Fibroblast of pulmonary artery (primary cell): ENCODE measurements around the gene AK1.
"Not testable (repeated sequence)": the region's sequence is repeated elsewhere in the genome, so short reads cannot be mapped to it uniquely, and the experiment has no call there.

Source experiments
- DNase-seq: peaks from one replicate; pipeline ENCODE4 v3.0.0-alpha.2; 2010; ENCODE audit warnings: low read depth
- H3K4me3 ChIP-seq: replicated peaks from 2 replicates; pipeline ENCODE4 v1.5.1; 2011; ENCODE audit warnings: low read depth, mild to moderate bottlenecking, control low read depth, low read length, moderate library complexity
- CTCF ChIP-seq: IDR thresholded peaks from 2 replicates; pipeline ENCODE4 v1.5.1; 2011; ENCODE audit warnings: mild to moderate bottlenecking, control low read depth, low read length, inconsistent platforms; ENCODE audit errors: missing control alignments

AK1 gene

DNA sequence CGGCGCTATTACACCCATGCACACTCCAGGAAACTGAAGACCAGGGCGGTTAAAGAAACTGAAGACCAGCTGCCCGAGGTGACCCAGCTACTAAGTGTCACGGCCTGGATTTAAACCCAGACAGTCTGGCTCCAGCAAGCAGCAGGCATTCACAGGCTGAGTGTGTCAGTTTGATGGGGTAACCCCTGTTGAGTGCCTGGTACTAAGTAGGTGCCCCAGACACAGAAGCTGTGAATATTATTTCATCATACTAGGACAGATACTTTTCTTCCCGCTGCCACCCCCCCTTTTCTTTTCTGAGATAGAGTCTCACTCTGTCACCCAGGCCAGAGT is 30.3 kb downstream of the AK1 start:
- DNase-seq, result no peak
- no peak overlapping the region for H3K4me3 ChIP-seq
- no peak for TF ChIP-seq CTCF

DNA sequence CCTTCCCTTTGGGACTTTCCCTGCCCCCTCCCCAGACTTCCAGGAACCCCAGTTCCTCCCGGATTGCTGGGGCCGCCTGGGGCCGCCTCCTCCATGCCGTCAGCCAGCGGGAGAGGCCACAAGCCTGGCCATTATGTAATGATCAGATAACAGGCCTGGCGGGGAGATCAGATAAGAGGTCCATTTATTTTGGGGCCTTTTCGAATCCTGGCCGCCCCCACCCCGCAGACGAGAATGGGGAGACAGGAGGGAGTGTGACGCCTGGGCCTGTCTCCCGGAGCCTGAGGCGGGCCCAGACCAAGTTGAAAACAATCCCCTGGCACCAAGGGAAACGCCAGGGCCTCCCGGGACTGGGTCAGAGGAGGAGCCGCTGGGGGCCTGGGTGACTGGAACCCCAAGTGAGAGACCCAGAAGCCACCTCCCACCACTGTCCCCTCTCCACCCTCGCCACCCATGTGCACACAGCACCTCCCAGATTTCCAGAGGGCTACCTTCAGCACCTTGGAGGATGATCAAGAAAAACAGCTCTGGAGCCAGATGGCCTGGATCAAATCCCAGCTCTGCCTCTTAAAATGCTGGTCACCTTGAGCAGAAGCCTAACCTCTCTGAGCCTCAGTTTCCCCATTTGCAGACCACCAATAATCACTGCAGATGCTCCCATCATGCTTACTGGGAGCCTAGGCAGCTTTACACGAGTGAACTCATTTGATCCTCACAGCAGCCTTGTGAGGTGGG is 30.9 kb downstream of the AK1 start:
- H3K4me3 ChIP-seq, result no peak overlapping the region
- TF ChIP-seq CTCF, result no peak
- DNase-seq, result no peak

- not testable (repeated sequence) for DNase-seq, H3K4me3 ChIP-seq
These were observed 31.9 kb downstream of the AK1 start for GRCh38 chr9:127845619-127846018.

DNA sequence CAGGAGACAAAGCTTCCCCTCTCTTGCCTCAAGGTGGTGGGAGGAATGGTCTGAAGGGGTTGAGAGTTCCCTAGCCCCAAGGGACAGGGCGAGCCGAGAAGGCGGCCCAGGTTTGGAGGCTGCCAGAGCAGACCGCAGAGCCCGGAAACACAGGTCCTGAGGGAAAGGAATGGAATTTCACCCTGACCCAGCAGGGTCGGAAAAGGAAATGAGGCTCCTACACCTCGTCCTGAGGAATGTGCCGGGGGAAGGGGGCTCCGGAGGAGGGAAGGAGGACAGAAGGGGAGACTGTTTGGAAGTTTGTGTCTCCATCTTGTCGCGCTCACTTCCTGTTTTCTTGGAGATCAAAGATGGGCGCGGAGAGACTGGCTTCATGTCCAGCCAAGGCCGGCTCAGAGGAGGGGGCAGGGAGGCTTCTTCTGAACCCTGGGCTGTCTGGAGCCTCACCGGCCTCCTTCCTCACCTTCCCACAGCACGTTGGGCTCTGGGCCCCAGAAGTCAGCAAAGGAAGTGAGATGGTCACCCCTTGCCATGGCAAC is 32.6 kb downstream of the AK1 start:
- no peak for TF ChIP-seq CTCF
- DNase-seq, result peak; percentile 79
- H3K4me3 ChIP-seq, result no peak overlapping the region

GRCh38 chr9:127841087-127841835 is 36.2 kb downstream of the AK1 start:
- TF ChIP-seq CTCF, result no peak
- H3K4me3 ChIP-seq, result no peak overlapping the region
- DNase-seq, result no peak

DNA sequence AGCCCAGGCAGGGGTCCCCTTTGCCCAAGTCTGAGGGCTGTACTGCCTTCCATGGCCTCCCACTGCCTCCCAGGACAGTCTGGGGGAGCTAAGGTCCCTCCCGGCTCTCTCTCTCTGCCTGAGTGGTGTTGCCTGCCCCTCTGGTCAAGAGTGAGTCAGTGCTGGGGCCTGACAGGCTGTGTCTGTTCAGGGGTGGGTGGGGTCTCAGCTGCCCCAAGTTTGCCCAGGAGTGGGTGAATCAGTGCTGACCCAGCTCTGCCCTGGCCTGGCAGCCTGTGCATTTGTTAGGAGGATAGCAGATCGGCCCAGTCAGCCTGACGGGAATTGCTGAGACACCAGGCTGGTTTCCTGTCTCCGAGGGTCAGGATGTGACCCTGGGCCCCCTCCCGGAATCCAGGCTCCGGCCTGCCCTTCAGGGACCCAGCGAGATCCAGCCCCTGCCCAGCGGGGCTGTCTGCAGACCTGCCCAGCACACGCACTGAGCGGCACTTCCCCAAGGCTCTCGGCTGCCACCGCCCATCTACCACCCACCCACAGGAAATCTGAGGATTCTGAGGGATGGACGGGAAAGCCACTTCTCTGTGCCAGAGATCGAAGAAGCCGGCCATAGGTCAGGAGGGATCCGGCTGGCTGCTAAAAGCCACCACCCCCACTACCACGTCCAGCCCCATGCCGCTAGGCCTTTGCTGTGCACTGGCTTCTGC is 38.9 kb downstream of the AK1 start:
- no peak overlapping the region for H3K4me3 ChIP-seq

More for the DNA sequence above, 38.9 kb downstream of the AK1 start:
- no peak for TF ChIP-seq CTCF
- peak; percentile 94 for DNase-seq
